SU-DHL-6 (cell line): ENCODE measurements around the gene GGN.

Experiments
- H2AFZ ChIP-seq: fragments of 200-600 bp; sonication (generic); 2 replicates; pipeline ENCODE4 v1.6.1; 2014; ENCODE audit warnings: low read depth, mild to moderate bottlenecking, moderate library complexity, mixed read lengths, antibody characterized with exemption, low read length; ENCODE audit not compliant: severe bottlenecking
- H3F3A ChIP-seq: fragments of 200-600 bp; shearing (Covaris generic); 2 replicates; pipeline ENCODE4 v1.6.0; 2016; ENCODE audit warnings: antibody characterized with exemption, mild to moderate bottlenecking; ENCODE audit not compliant: insufficient read depth
- H3K27ac ChIP-seq: fragments of 200-600 bp; sonication (generic); 2 replicates; pipeline ENCODE4 v1.5.1; 2016; ENCODE audit warnings: low read depth, mild to moderate bottlenecking, low read length, moderate library complexity, mixed read lengths
- H3K27me3 ChIP-seq: fragments of 200-600 bp; sonication (generic), shearing (Covaris generic); 2 replicates; pipeline ENCODE4 v1.6.0; 2014; ENCODE audit warnings: mild to moderate bottlenecking, low read length
- H3K36me3 ChIP-seq: fragments of 200-600 bp; sonication (generic); 2 replicates; pipeline ENCODE4 v1.6.1; 2014; ENCODE audit warnings: mild to moderate bottlenecking, low read length, mixed read lengths
- H3K4me2 ChIP-seq: fragments of 300-600, 200-600 bp; shearing (Covaris generic), sonication (generic); 2 replicates; pipeline ENCODE4 v1.6.0; 2014; ENCODE audit warnings: low read length, low read depth, mild to moderate bottlenecking; ENCODE audit not compliant: poor library complexity, severe bottlenecking
- H3K4me3 ChIP-seq: fragments of 200-600 bp; sonication (generic); 2 replicates; pipeline ENCODE4 v1.5.1; 2014; ENCODE audit warnings: antibody characterized with exemption, low read length, mild to moderate bottlenecking, mixed read lengths; ENCODE audit not compliant: insufficient read depth, poor library complexity, severe bottlenecking
- H3K79me2 ChIP-seq: fragments of 200-600 bp; sonication (generic); 2 replicates; pipeline ENCODE4 v1.6.1; 2014; ENCODE audit warnings: mild to moderate bottlenecking, low read length, moderate library complexity; ENCODE audit not compliant: insufficient read depth
- H3K9ac ChIP-seq: fragments of 200-600 bp; sonication (generic); 2 replicates; pipeline ENCODE4 v1.7.0; 2014; ENCODE audit warnings: mild to moderate bottlenecking, low read length
- H3K9me2 ChIP-seq: fragments of 200-600 bp; sonication (generic); replicated peaks from 2 replicates; pipeline ENCODE4 v1.6.1; 2014; ENCODE audit warnings: low read length; ENCODE audit not compliant: insufficient read depth
- H3K9me3 ChIP-seq: fragments of 200-600 bp; sonication (generic); 2 replicates; pipeline ENCODE4 v1.6.1; 2014; ENCODE audit warnings: low read length, mixed read lengths; ENCODE audit not compliant: insufficient read depth
- H4K20me1 ChIP-seq: fragments of 200-600 bp; sonication (generic); 2 replicates; pipeline ENCODE4 v1.6.1; 2014; ENCODE audit warnings: low read depth, mild to moderate bottlenecking, antibody characterized with exemption, low read length, moderate library complexity, mixed read lengths
- CTCF ChIP-seq: fragments of 200-600 bp; sonication (generic); IDR thresholded peaks from one replicate; pipeline ENCODE4 v1.5.1; 2017; ENCODE audit warnings: antibody characterized with exemption, mild to moderate bottlenecking, low read length, moderate library complexity; ENCODE audit not compliant: insufficient read depth, poor library complexity, severe bottlenecking
- EZH2phosphoT487 ChIP-seq: fragments of 200-600 bp; sonication (generic), shearing (Covaris generic); conservative IDR thresholded peaks from 2 replicates; pipeline ENCODE4 v1.6.1; 2018; ENCODE audit warnings: mild to moderate bottlenecking, antibody characterized with exemption, low read length, moderate library complexity, mixed read lengths

The GGN gene

GRCh38 chr19:38386300-38386970 is 1.4 kb downstream of the GGN start:
- H2AFZ ChIP-seq = no peak overlapping the region
- H3K36me3 ChIP-seq = no peaks in the 10 kb centered on the region

GRCh38 chr19:38385804-38386257 is 2.0 kb downstream of the GGN start:
- Histone ChIP-seq H3K36me3 (no peaks in the 10 kb centered on the region), H3K9ac (no peak overlapping the region), H3K4me2 (no peak overlapping the region), H3K9me3 (no peaks in the 10 kb centered on the region), H3K27ac (no peak overlapping the region), H3K9me2 (no peaks in the 10 kb centered on the region), H3K79me2 (no peaks in the 10 kb centered on the region), H3F3A (no peaks in the 10 kb centered on the region), H2AFZ (no peak overlapping the region), H3K4me3 (no peak overlapping the region), H4K20me1 (no peaks in the 10 kb centered on the region), H3K27me3 (no peaks in the 10 kb centered on the region)
- TF ChIP-seq CTCF (no peak), EZH2phosphoT487 (no peak)

More at GRCh38 chr19:38386300-38386970, 1.4 kb downstream of the GGN start:
- Histone ChIP-seq H4K20me1 (no peaks in the 10 kb centered on the region), H3K27ac (no peak overlapping the region), H3F3A (no peaks in the 10 kb centered on the region), H3K4me2 (no peak overlapping the region), H3K79me2 (no peaks in the 10 kb centered on the region), H3K9me2 (no peaks in the 10 kb centered on the region), H3K9me3 (no peaks in the 10 kb centered on the region), H3K9ac (no peak overlapping the region), H3K4me3 (no peak overlapping the region), H3K27me3 (no peaks in the 10 kb centered on the region)
- TF ChIP-seq EZH2phosphoT487 = no peak
- no peak for TF ChIP-seq CTCF

GRCh38 chr19:38385057-38385803 is 2.6 kb downstream of the GGN start:
- no peak overlapping the region for H3K4me2 ChIP-seq
- no peaks in the 10 kb centered on the region for H3F3A ChIP-seq
- H3K9me2 ChIP-seq = no peaks in the 10 kb centered on the region
- no peak overlapping the region for H3K9ac ChIP-seq
- no peak overlapping the region for H3K4me3 ChIP-seq
- no peak overlapping the region for H2AFZ ChIP-seq
- no peaks in the 10 kb centered on the region for H3K36me3 ChIP-seq
- no peaks in the 10 kb centered on the region for H3K9me3 ChIP-seq
- H3K79me2 ChIP-seq = no peaks in the 10 kb centered on the region
- no peaks in the 10 kb centered on the region for H4K20me1 ChIP-seq
- H3K27ac ChIP-seq = no peak overlapping the region
- no peak for TF ChIP-seq EZH2phosphoT487
- TF ChIP-seq CTCF = no peak
- H3K27me3 ChIP-seq = no peaks in the 10 kb centered on the region
